HG03460 (cell line): ENCODE measurements around the gene MEIS1.

Experiments
- ATAC-seq: cut with Tn5 transposase; IDR thresholded peaks from one replicate; pipeline ENCODE4 v1.9.1; 2021; ENCODE audit not compliant: unreplicated experiment

Gene MEIS1

DNA sequence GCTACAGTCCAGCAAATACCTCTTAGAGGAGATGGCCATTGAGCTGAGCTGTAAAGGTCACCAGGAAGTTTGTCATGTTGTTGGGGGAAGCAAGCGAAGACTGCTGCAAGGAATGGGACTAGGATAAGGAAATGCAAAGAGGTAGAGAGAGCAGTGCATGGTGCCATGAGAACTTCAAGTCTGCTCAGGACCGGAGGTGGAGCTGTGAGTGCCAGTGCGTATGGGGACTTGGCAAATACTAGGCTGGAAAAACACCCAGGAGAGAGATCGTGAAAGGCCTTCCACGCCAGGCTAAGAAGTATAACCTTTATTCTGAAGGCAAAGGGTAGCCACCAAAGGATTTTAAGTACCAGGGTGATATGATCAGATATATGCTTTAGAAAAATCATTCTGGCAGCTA is 71.3 kb downstream of the MEIS1 start:
- ATAC-seq, result no peak

GRCh38 chr2:66507673-66508201 is 72.8 kb downstream of the MEIS1 start:
- no peak for ATAC-seq

- ATAC-seq, result no peak
These were observed 73.7 kb downstream of the MEIS1 start for GRCh38 chr2:66508484-66509071.

DNA sequence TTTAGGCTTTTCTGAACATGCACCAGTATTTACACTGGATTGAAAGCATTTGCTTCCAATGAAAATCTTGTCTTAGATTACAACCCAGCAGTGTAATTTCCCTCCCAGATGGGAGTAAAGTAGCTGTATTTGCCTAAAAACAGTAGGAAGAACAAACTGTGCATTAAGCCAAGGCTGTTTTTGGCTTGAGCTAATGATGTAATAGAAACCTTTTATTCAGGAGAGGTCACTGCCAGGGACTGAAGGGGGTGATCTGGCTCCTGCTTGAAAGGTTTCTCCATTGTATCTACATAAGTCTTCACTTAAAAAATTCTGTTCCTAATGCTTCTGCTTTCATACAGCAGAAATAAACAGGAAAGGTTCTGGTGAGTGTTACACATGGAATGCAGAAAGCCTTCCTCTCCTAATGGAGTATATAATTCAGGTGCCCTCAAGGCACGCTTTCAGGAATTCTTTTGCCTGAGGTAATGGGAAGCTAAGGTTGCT is 74.4 kb downstream of the MEIS1 start:
- no peak for ATAC-seq

GRCh38 chr2:66512626-66513025 is 77.7 kb downstream of the MEIS1 start:
- no peak for ATAC-seq

DNA sequence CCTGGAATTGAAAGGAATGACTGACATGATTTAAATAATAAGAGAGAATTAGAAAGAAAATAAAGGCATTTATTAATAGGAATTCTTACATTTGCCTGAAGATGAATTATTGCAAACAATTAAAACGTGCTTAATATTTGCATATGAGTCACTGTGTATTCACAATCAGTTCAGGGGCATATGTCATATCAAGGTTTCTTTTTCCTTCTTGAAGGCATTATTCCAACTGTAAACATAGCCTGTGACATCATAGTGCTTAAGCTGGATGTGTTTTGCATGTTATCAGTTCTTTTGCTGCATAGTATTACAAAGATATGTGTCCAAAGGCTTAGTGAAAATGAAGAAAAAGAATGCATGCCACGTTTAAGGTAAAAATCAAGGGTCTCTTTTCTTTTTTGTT is 80.8 kb downstream of the MEIS1 start:
- ATAC-seq, result no peak

DNA sequence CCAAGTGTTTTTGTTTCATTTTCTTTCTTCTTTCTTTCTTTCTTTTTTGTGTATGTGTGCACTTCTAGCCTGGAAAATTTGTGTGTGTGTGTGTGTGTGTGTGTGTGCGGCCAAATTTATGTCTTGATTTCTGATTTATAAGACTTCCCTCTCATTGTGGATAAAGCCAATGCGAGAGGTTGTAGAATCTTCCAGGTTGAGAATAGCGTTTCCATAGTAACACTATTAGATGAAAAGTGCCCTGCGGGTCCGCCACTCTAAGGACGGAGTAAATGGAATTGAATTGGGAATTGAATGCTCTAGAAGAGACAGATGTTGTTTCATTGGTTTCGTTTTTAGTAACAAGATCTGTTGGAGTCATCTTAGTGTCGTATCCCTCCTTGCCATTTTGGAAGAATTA is 81.6 kb downstream of the MEIS1 start:
- no peak for ATAC-seq

- ATAC-seq, result no peak
These were observed 82.8 kb downstream of the MEIS1 start for GRCh38 chr2:66517772-66518171.

- no peak for ATAC-seq
These were observed 84.4 kb downstream of the MEIS1 start for GRCh38 chr2:66519264-66519843.

DNA sequence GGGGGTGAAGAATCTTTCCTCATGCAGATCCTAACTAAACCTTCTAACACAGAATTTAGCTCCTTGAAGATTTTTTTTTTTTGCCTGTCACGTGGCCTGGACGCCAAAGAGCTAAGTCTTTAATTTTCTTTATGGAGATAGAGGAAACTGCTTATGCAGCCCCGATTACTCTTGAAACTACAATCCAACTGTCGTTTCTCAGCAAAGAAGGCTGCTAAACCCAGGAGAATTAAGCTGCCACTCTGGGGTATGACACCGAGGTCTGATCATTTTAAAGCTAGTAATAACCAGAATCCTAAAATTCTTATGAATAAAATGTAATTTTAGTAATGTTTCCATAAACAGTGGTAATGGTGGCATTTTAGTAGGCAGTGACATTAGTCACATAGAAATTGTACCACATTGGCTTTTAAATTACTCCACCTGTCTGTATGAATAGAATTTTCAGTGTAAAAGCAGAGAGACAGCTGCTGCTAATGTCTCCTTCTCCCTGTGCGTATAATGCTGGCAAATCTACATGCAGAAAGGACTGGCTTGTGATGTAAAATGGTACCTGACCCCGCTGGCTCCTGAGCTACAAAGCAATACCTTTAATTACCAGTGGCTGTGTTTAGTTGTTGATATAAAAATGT is 86.5 kb downstream of the MEIS1 start:
- no peak for ATAC-seq

- ATAC-seq, result no peak
These were observed 87.9 kb downstream of the MEIS1 start for GRCh38 chr2:66522611-66523376.

- no peak for ATAC-seq
These were observed 88.5 kb downstream of the MEIS1 start for GRCh38 chr2:66523377-66523969.

DNA sequence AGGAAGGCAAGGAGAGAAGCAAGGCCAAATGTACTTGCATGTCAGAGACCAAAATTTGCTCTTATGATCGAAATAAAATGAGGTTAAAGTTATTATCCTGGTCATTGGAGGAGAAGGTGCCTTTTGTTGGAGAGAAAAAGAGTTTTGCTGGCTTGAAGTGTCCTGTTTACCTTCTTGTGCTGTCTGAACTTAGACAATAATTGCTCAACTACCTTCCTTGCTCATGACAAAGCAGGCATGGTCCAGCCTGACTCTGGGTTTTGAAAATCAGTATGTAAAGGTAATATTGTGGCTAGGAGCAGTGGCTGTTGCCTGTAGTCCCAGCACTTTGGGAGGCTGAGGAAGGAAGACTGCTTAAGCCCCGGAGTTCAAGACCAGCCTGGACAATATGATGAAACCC is 89.1 kb downstream of the MEIS1 start:
- no peak for ATAC-seq

DNA sequence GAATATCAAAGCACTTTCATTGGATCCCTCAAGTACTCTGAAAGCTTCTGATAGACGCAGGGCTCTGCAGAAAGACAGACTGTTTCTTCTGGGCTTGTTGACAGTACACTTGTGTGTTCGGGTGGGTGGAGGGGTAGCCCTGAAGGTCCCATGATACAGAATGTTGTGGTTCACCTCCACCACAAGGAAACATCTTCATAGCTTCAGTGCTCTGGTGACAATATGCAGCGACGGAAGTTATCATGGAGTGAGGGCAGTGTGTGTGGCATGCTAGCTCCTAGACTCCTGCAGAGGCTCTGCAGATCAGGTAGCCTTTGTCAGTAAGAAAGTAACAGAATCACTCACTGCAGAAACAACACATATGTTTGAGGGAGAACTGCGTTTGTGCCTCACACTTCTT is 90.7 kb downstream of the MEIS1 start:
- ATAC-seq, result no peak

GRCh38 chr2:66526180-66526579 is 91.3 kb downstream of the MEIS1 start:
- ATAC-seq, result no peak

- no peak for ATAC-seq
These were observed 94.2 kb downstream of the MEIS1 start for GRCh38 chr2:66528974-66529724.

DNA sequence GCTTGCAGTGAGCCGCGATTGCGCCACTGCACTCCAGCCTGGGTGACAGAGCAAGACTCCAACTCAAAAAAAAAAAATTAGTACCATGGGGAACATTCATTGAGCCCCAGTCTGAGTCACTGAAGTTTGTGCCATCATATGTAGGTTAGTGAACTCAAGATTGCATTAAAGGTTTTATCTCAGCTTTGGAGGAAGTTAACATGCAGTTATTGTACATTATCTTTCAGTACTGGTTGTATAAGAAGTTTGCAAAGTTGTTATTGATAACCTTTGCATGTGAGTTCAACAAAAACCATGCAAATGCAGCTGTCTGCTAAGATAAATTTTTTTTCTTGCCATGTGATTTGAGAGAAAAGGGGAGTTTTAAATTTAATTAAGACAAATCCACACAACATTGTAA is 95.7 kb downstream of the MEIS1 start:
- ATAC-seq, result no peak

DNA sequence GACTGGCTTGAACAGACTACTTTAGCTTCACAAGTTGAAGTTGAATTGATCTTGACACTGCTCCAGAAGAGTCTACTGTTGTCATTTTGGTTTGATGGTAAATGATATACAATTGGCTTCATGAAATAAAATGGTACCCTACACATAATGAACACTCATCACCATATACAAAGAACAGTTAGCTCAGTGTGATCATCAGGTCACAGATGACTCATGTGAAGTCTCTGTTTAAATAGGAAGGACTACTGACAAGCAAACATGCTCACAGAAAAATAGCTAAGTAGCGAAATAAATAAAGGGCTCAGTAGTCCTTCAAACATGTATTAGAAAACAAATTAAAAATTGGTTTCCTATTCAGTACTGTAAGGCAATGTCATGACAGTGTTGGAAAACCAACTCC is 96.2 kb downstream of the MEIS1 start:
- no peak for ATAC-seq

DNA sequence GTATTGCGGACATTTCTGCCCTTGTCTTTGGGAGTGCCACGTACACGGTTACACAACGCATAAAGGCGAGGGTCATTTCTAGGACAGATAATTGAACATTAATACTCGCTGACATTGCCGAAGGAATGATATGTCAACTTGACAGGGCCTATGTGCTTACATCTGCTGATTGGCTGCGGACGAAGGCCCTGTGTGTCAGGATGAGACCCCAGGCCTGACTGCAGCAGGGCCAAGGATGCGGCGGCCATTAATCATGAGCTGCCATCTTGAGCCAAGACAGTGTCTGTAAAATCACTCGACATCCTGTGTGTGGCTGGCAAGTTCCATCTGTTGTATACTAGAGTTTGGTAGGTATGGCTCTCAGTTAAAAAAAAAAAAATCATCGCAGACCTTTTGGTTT is 96.6 kb downstream of the MEIS1 start:
- no peak for ATAC-seq
